AG09319 (cell line): ENCODE data around the gene PTPRT.
"Not testable (repeated sequence)": the region's sequence is repeated elsewhere in the genome, so short reads cannot be mapped to it uniquely, and the experiment has no call there.

Experiments
- DNase-seq: peaks from one replicate; pipeline ENCODE4 v3.0.0-alpha.2; 2010; ENCODE audit warnings: low read depth; ENCODE audit errors: extremely low read depth
- CTCF ChIP-seq: IDR thresholded peaks from 2 replicates; pipeline ENCODE4 v1.5.1; 2011; ENCODE audit warnings: low read depth, mild to moderate bottlenecking, inconsistent platforms, low read length, moderate library complexity

PTPRT gene

GRCh38 chr20:42919316-42919715 lies 270.4 kb downstream of the PTPRT start:
- no peak for TF ChIP-seq CTCF
- no peak for DNase-seq

GRCh38 chr20:42915081-42915480 lies 274.6 kb downstream of the PTPRT start:
- no peak for DNase-seq
- TF ChIP-seq CTCF = no peak

DNA sequence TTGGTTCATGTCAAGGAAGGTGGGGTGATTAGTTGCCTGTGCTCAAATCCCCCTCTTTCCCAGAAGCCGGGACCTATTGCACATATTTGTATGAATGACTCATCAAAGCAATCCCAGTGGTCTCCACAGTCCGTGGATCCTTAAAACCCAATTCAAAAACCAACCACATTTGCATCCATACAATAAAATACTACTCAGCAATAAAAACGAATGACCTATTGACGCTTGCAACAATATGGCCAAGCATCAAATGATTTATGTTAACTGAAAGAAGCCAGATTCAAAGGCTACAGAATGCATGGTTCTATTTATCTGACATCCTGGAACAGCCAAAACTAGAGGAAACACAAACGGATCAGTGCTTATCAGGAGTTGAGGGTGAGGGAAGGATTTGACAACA lies 275.4 kb downstream of the PTPRT start:
- no peak for TF ChIP-seq CTCF
- DNase-seq = no peak

GRCh38 chr20:42910808-42911207 lies 278.9 kb downstream of the PTPRT start:
- DNase-seq = not testable (repeated sequence)

GRCh38 chr20:42907730-42908129 lies 282.0 kb downstream of the PTPRT start:
- no peak for TF ChIP-seq CTCF
- DNase-seq = no peak

- no peak for DNase-seq
- no peak for TF ChIP-seq CTCF
Measured at GRCh38 chr20:42906120-42906519, 283.6 kb downstream of the PTPRT start.

DNA sequence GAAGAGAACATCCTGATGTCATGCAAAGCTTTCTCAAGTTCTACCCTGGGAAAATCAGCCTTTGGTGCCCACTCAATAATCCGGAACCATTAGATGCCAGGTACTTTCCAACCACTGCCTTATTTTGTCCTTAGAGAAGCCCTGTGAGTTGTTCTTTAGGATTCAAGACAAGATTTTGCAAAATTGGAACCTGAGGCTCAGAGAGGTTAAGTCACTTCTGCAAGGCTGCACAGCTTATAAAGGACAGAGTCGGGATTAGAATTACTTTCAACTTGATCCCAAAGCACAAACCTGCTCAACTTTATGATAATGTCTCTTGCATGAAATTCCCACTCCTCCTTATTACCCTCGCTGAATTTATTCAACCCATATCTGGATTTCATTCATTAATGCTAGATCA lies 287.2 kb downstream of the PTPRT start:
- DNase-seq = no peak
- no peak for TF ChIP-seq CTCF

DNA sequence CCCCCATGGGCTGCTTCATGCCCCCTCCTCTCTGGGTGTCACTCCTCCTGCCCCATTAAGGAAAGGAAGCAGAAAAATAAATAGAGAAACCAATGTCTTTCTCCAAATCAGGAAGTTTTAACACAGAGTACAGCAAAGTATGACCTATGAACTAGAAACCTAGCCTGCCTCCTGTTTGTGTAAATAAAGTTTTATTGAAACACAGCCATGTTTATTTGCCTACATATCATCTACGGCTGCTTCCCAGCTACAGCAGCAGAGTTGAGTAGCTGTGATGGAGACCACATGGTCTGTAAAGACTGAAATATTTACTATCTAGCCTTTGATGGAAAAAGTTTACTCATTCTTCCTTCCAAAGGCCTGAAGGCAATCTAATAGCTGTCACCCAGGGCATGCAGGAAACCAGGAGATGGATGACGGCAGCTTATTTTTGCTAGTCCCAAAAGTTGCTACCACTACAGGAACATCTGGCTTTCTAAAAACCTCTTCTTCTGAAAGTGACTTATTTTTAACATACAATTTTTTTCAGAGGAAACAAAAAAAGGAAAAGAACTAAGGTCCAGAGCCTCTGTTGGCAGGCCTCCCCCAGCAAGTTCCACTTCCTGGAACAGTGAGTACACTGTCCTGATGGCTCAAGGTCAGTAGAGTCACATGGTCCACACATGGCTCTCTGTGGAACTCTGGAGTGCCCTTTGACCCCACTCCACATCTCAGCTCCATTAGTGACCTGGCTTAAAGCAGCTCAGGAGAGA lies 287.8 kb downstream of the PTPRT start:
- no peak for DNase-seq
- TF ChIP-seq CTCF = no peak

- not testable (repeated sequence) for DNase-seq
Measured at GRCh38 chr20:42900764-42901163, 288.9 kb downstream of the PTPRT start.
